ENCODE measurements around the gene RTN4R. TPM values are rescaled to one million over a fixed set of nuclear protein-coding genes. Genes with fewer than 3 reads are reported as not detected.

The RTN4R gene
- total and polyA plus RNA-seq, 2 of the 13 experiments (the other 11 are each of a cell fraction or from before 2014, with no cell fraction given): 0.22 to 0.77 TPM

DNA sequence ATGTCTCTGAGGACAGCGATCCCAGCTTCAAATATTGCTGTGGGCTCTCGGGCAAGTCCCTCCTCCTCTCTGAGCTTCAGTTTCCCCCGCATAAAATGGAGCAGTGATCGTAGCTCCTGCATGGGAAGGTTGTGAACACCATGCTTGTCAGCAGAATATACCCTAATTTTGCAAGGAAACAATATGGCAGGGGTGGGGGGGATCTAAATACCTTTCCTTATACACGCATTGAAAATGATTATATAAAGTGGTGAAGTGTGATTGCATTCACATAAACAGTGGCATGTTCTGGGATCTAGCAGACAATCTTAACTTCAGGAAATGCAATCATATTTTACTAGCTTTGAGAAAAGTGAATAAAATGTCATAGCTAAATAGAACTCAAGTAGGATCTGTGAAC lies 24.0 kb upstream of the RTN4R start:
- FAIRE-seq (no peak), DNase-seq (ENCODE audit: low spot score) (no peak), ATAC-seq (no peak)
- intact Hi-C loops (cut with micrococcal nuclease; ENCODE audit: unreplicated experiment): no loop called here
- Histone ChIP-seq H3K36me3 (replicated peaks in 1 of 2; ENCODE audit: control insufficient read depth in 1 of 2, insufficient read depth in 2 of 2, low read length in 2 of 2) (no peaks in the 10 kb centered on the region), H3K9me3 (ENCODE audit: low read length) (no peaks in the 10 kb centered on the region), H3K27me3 (ENCODE audit: control insufficient read depth in 1 of 2, insufficient read depth in 2 of 2, low read length in 2 of 2) (peaks cover 8 to 63% of the 10 kb centered on the region in 2 experiments; a peak in 4 of 5 replicates), H2AFZ (ENCODE audit: low read length) (no peak overlapping the region), H3K4me3 (replicated peaks in 1 of 3; ENCODE audit: insufficient read depth in 1 of 3, low read depth in 2 of 3, low read length in 3 of 3) (no peak overlapping the region), H3K4me1 (ENCODE audit: insufficient read depth, low read length) (no peaks in the 10 kb centered on the region), H3K4me2 (ENCODE audit: low read depth, low read length) (no peak overlapping the region), H3K27ac (ENCODE audit: extremely low read length, insufficient read depth, low read length) (no peak overlapping the region), H4K20me1 (ENCODE audit: insufficient read depth, low read length) (no peaks in the 10 kb centered on the region), H3K79me2 (ENCODE audit: insufficient read depth, low read length) (no peaks in the 10 kb centered on the region), H3K9ac (ENCODE audit: insufficient read depth, low read depth, low read length) (no peak overlapping the region)
- TF ChIP-seq, protein P1, sequence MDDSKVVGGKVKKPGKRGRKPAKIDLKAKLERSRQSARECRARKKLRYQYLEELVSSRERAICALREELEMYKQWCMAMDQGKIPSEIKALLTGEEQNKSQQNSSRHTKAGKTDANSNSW (CRISPR knock-in tag; IDR thresholded peaks at IDR 0.05; ENCODE audit: borderline replicate concordance): no peak
- TF ChIP-seq, protein P2, sequence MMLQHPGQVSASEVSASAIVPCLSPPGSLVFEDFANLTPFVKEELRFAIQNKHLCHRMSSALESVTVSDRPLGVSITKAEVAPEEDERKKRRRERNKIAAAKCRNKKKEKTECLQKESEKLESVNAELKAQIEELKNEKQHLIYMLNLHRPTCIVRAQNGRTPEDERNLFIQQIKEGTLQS (CRISPR knock-in tag; IDR thresholded peaks at IDR 0.05): no peak
- TF ChIP-seq ZNF777 (CRISPR knock-in tag; IDR thresholded peaks at IDR 0.05) (no peak), CHD4 (IDR thresholded peaks at IDR 0.05; ENCODE audit: borderline replicate concordance, low read length) (no peak), BCL6 (CRISPR knock-in tag; IDR thresholded peaks at IDR 0.05) (no peak), ZSCAN20 (CRISPR knock-in tag; IDR thresholded peaks at IDR 0.05; ENCODE audit: borderline replicate concordance) (no peak), ZNF101 (CRISPR knock-in tag; IDR thresholded peaks at IDR 0.05; ENCODE audit: borderline replicate concordance, low read depth) (no peak), CC2D1A (CRISPR knock-in tag; IDR thresholded peaks at IDR 0.05) (no peak), NFE2 (CRISPR knock-in tag; IDR thresholded peaks at IDR 0.05) (no peak), AGO1 (IDR thresholded peaks at IDR 0.05; ENCODE audit: low read depth, low read length, poor library complexity, severe bottlenecking) (no peak), HHEX (CRISPR knock-in tag; IDR thresholded peaks at IDR 0.05) (no peak), HNRNPH1 (optimal IDR thresholded peaks at IDR 0.05; ENCODE audit: low read depth, low read length) (no peak), ZNF781 (CRISPR knock-in tag; IDR thresholded peaks at IDR 0.05; ENCODE audit: borderline replicate concordance, not compliant biosample characterization) (no peak), ZNF501 (CRISPR knock-in tag; IDR thresholded peaks at IDR 0.05) (no peak), RBAK (CRISPR knock-in tag; IDR thresholded peaks at IDR 0.05) (no peak)
- TF ChIP-seq, protein P3, sequence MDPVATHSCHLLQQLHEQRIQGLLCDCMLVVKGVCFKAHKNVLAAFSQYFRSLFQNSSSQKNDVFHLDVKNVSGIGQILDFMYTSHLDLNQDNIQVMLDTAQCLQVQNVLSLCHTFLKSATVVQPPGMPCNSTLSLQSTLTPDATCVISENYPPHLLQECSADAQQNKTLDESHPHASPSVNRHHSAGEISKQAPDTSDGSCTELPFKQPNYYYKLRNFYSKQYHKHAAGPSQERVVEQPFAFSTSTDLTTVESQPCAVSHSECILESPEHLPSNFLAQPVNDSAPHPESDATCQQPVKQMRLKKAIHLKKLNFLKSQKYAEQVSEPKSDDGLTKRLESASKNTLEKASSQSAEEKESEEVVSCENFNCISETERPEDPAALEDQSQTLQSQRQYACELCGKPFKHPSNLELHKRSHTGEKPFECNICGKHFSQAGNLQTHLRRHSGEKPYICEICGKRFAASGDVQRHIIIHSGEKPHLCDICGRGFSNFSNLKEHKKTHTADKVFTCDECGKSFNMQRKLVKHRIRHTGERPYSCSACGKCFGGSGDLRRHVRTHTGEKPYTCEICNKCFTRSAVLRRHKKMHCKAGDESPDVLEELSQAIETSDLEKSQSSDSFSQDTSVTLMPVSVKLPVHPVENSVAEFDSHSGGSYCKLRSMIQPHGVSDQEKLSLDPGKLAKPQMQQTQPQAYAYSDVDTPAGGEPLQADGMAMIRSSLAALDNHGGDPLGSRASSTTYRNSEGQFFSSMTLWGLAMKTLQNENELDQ (CRISPR knock-in tag; IDR thresholded peaks at IDR 0.05; ENCODE audit: borderline replicate concordance): no peak
- TF ChIP-seq, protein P4, sequence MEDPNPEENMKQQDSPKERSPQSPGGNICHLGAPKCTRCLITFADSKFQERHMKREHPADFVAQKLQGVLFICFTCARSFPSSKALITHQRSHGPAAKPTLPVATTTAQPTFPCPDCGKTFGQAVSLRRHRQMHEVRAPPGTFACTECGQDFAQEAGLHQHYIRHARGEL (CRISPR knock-in tag; IDR thresholded peaks at IDR 0.05): no peak
- no TSS peak for BruUV-seq (replicated peaks)
- POLR2A ChIA-PET: no interaction called here
- in situ Hi-C loops (cut with HindIII; ENCODE audit: extremely low pct_ligation_motif_present, low pct_unique_long_range_greater_than_20kb): loop anchor here (25.0 kb wide), 1 partner anchor 1330 kb away; no protein-coding TSS in a partner anchor
- CTCF ChIA-PET (ENCODE audit: low intra/inter-chr PET ratio, low total read pairs): no interaction called here
- 20% methylated on average over 5 of the region's 5 CpGs for WGBS (ENCODE audit: low lambda C conversion rate)

Measured in HepG2 (cell line).